Cardiac fibroblast (primary cell): ENCODE measurements around the gene ACIN1.

ENCODE experiments used
- DNase-seq, 2 donors: peaks; one replicate each; pipeline versions ENCODE4 v3.0.0 to v3.0.0-alpha.2; 2010; ENCODE audit warnings: low read depth in 2 of 2
- H3K4me3 ChIP-seq, 2 donors: replicated peaks in 1 of 2; 1 replicate in 1 of 2; 2 replicates in 1 of 2; pipeline ENCODE4 v1.5.1; 2011; ENCODE audit warnings: low read depth in 2 of 2, low read length in 2 of 2, mild to moderate bottlenecking in 2 of 2, moderate library complexity in 1 of 2
- CTCF ChIP-seq: IDR thresholded peaks from one replicate; pipeline ENCODE4 v1.5.1; 2011; ENCODE audit warnings: low read depth, mild to moderate bottlenecking, low read length, inconsistent platforms

Gene ACIN1

GRCh38 chr14:23043145-23043544 lies 51.8 kb downstream of the ACIN1 start:
- no peak overlapping the region for H3K4me3 ChIP-seq
- TF ChIP-seq CTCF, result no peak
- DNase-seq, result no peak

- TF ChIP-seq CTCF, result no peak
- H3K4me3 ChIP-seq, result no peak within 1 kb of the TSS
These were observed 52.6 kb downstream of the ACIN1 start, which contains the start of gene PSMB11 for GRCh38 chr14:23042162-23042965. PSMB11 (plus strand) TSS chr14:23042212; CDS start chr14:23042226, 14 bp downstream.

GRCh38 chr14:23041729-23042128 lies 53.2 kb downstream of the ACIN1 start:
- peak in 1 of 2 donors; percentile 35 for DNase-seq
- TF ChIP-seq CTCF, result no peak
- H3K4me3 ChIP-seq, result no peak overlapping the region

More at GRCh38 chr14:23042162-23042965, 52.6 kb downstream of the ACIN1 start, which contains the start of gene PSMB11:
- DNase-seq, result no peak

- DNase-seq, result no peak
- no peak for TF ChIP-seq CTCF
- no peak overlapping the region for H3K4me3 ChIP-seq
These were observed 54.8 kb downstream of the ACIN1 start for GRCh38 chr14:23040100-23040499.

- no peak for DNase-seq
- no peak for TF ChIP-seq CTCF
- H3K4me3 ChIP-seq, result peak overlapping the region in 1 of 2 donors; percentile 79
These were observed 59.4 kb downstream of the ACIN1 start for GRCh38 chr14:23035303-23036144.

- H3K4me3 ChIP-seq, result peak within 1 kb of the TSS; percentile 79 to 87
- peak; percentile 96 to 98 for DNase-seq
- TF ChIP-seq CTCF, result no peak
These were observed 60.2 kb downstream of the ACIN1 start, which contains the start of gene PSMB5 for GRCh38 chr14:23034498-23035302. PSMB5 (minus strand) TSS chr14:23034900; CDS start chr14:23034881, 19 bp downstream.
